ENCODE measurements around the gene NR2F1-AS1.

Gene NR2F1-AS1

GRCh38 chr5:93579692-93580062, 1.3 kb downstream of the NR2F1-AS1 start:
- no peaks in the 10 kb centered on the region for H3K36me3 ChIP-seq (ENCODE audit: control insufficient read depth in 4 of 4, insufficient read depth in 4 of 4, low read length in 3 of 4)
- H3K9me3 ChIP-seq (ENCODE audit: control extremely low read depth in 1 of 5, control insufficient read depth in 4 of 5, insufficient read depth in 2 of 5, low read depth in 1 of 5, low read length in 4 of 5): no peaks in the 10 kb centered on the region
- 3% methylated on average over 30 of the region's 32 CpGs for WGBS (ENCODE audit: insufficient coverage)
- CTCF ChIA-PET: interaction anchor here (1.2 to 5.8 kb wide), 4 partner anchors 20 to 39 kb away, joined by 3 to 26 read pairs (median 14); no protein-coding TSS in a partner anchor
- H3K27me3 ChIP-seq (replicated peaks in 2 of 5; ENCODE audit: control insufficient read depth in 4 of 5, insufficient read depth in 5 of 5, low read length in 4 of 5): peaks cover 42 to 93% (median 54%) of the 10 kb centered on the region in 5 experiments
- peak in 2 of 3 donors; percentile 9 to 31 for DNase-seq
- POLR2A ChIA-PET: no interaction called here
- H3K4me3 ChIP-seq (ENCODE audit: control insufficient read depth in 1 of 7, extremely low read depth in 1 of 7, insufficient read depth in 4 of 7, low read depth in 2 of 7, low read length in 6 of 7): peak overlapping the region in 5 of 7 experiments; percentile 11 to 45 (median 42)
- peaks cover 0 to 35% (median 31%) of the 10 kb centered on the region in 4 experiments for H3K4me1 ChIP-seq (ENCODE audit: control extremely low read depth in 1 of 4, control insufficient read depth in 4 of 4, insufficient read depth in 4 of 4, low read length in 3 of 4)
- no peak overlapping the region for H3K27ac ChIP-seq (ENCODE audit: insufficient read depth in 1 of 2, low read depth in 1 of 2, low read length in 2 of 2, poor library complexity in 1 of 2, severe bottlenecking in 2 of 2)

- 1% methylated on average over 28 of the region's 49 CpGs for WGBS (ENCODE audit: insufficient coverage)
- Histone ChIP-seq H3K4me3 (ENCODE audit: control insufficient read depth in 1 of 7, extremely low read depth in 1 of 7, insufficient read depth in 4 of 7, low read depth in 2 of 7, low read length in 6 of 7) (peak overlapping the region in 3 of 7 experiments; percentile 19 to 56 (median 49)), H3K27ac (ENCODE audit: insufficient read depth in 1 of 2, low read depth in 1 of 2, low read length in 2 of 2, poor library complexity in 1 of 2, severe bottlenecking in 2 of 2) (no peak overlapping the region), H3K4me1 (ENCODE audit: control extremely low read depth in 1 of 4, control insufficient read depth in 4 of 4, insufficient read depth in 4 of 4, low read length in 3 of 4) (peaks cover 0 to 35% (median 31%) of the 10 kb centered on the region in 4 experiments), H3K9me3 (ENCODE audit: control extremely low read depth in 1 of 5, control insufficient read depth in 4 of 5, insufficient read depth in 2 of 5, low read depth in 1 of 5, low read length in 4 of 5) (no peaks in the 10 kb centered on the region), H3K36me3 (ENCODE audit: control insufficient read depth in 4 of 4, insufficient read depth in 4 of 4, low read length in 3 of 4) (no peaks in the 10 kb centered on the region), H3K27me3 (replicated peaks in 2 of 5; ENCODE audit: control insufficient read depth in 4 of 5, insufficient read depth in 5 of 5, low read length in 4 of 5) (peaks cover 42 to 98% (median 59%) of the 10 kb centered on the region in 5 experiments)
- peak in 2 of 3 donors; percentile 32 to 39 for DNase-seq
- ChIA-PET CTCF (interaction anchor here (0.8 to 5.8 kb wide), 6 partner anchors 15 to 337 kb away, joined by 3 to 26 read pairs (median 6); no protein-coding TSS in a partner anchor), POLR2A (no interaction called here)
These were observed 2.0 kb downstream of the NR2F1-AS1 start for GRCh38 chr5:93578813-93579691.

GRCh38 chr5:93577854-93578812, 2.9 kb downstream of the NR2F1-AS1 start:
- H3K4me1 ChIP-seq (ENCODE audit: control extremely low read depth in 1 of 4, control insufficient read depth in 4 of 4, insufficient read depth in 4 of 4, low read length in 3 of 4): peaks cover 0 to 33% (median 28%) of the 10 kb centered on the region in 4 experiments
- no peak overlapping the region for H3K27ac ChIP-seq (ENCODE audit: insufficient read depth in 1 of 2, low read depth in 1 of 2, low read length in 2 of 2, poor library complexity in 1 of 2, severe bottlenecking in 2 of 2)
- POLR2A ChIA-PET: no interaction called here
- H3K4me3 ChIP-seq (ENCODE audit: control insufficient read depth in 1 of 7, extremely low read depth in 1 of 7, insufficient read depth in 4 of 7, low read depth in 2 of 7, low read length in 6 of 7): no peak overlapping the region
- 8% methylated on average over 14 of the region's 25 CpGs for WGBS (ENCODE audit: insufficient coverage)
- CTCF ChIA-PET: interaction anchor here (0.8 to 5.8 kb wide), 7 partner anchors 9 to 337 kb away, joined by 3 to 26 read pairs (median 5); no protein-coding TSS in a partner anchor
- DNase-seq: peak in 2 of 3 donors; percentile 31 to 33
- peaks cover 39 to 98% (median 61%) of the 10 kb centered on the region in 5 experiments for H3K27me3 ChIP-seq (replicated peaks in 2 of 5; ENCODE audit: control insufficient read depth in 4 of 5, insufficient read depth in 5 of 5, low read length in 4 of 5)
- peaks cover 0 to 2% (median 0%) of the 10 kb centered on the region in 5 experiments for H3K9me3 ChIP-seq (ENCODE audit: control extremely low read depth in 1 of 5, control insufficient read depth in 4 of 5, insufficient read depth in 2 of 5, low read depth in 1 of 5, low read length in 4 of 5)
- no peaks in the 10 kb centered on the region for H3K36me3 ChIP-seq (ENCODE audit: control insufficient read depth in 4 of 4, insufficient read depth in 4 of 4, low read length in 3 of 4)

DNA sequence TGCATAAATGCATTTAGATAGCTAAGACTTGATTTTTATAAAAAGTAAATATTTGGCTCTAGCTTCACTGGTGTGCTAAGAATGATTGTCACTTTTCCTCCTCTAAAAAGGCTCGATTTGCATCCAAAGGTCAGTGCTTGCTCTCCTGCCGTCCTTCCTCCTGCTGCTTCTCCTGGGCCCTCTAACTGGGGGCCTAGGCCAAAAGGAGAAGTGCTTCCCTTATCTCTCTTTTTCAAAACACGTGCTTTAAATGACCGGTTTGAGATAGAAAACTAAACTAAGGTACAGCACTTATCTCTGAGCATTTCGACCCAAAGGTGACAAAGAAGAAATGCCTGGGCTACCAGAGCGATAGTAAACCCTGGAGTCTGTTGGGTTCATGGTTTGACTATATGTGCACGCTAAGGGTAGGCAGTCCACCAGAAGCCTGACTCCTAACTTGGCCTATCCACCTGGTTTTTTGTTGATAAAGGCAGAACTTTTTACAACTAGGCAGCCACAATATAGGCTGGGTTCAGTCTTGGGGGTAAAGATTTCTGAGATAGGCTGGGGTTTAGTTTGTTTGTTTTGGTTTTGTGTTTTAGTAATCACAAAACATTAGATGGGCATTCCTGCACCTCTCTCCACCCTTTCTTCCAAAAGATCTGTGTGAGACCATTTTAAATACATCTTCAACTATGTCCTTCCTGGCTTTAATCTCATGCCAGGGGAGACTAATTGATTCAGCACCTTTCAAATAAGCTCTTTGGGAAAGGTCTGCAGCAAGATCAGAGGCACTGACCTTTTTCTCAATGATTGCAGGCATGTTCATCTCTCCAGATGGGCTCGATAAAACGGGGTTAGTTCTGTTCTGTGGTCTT, 3.8 kb downstream of the NR2F1-AS1 start:
- CTCF ChIA-PET: interaction anchor here (1.0 to 5.8 kb wide), 5 partner anchors 10 to 35 kb away, joined by 3 to 26 read pairs (median 8); no protein-coding TSS in a partner anchor
- H3K9me3 ChIP-seq (ENCODE audit: control extremely low read depth in 1 of 5, control insufficient read depth in 4 of 5, insufficient read depth in 2 of 5, low read depth in 1 of 5, low read length in 4 of 5): peaks cover 0 to 2% (median 0%) of the 10 kb centered on the region in 5 experiments
- 26% methylated on average over 4 of the region's 9 CpGs for WGBS (ENCODE audit: insufficient coverage)
- POLR2A ChIA-PET: no interaction called here
- DNase-seq: peak in 2 of 3 donors; percentile 17 to 22
- no peak overlapping the region for H3K27ac ChIP-seq (ENCODE audit: insufficient read depth in 1 of 2, low read depth in 1 of 2, low read length in 2 of 2, poor library complexity in 1 of 2, severe bottlenecking in 2 of 2)
- H3K27me3 ChIP-seq (replicated peaks in 2 of 5; ENCODE audit: control insufficient read depth in 4 of 5, insufficient read depth in 5 of 5, low read length in 4 of 5): peaks cover 35 to 98% (median 65%) of the 10 kb centered on the region in 5 experiments
- H3K4me1 ChIP-seq (ENCODE audit: control extremely low read depth in 1 of 4, control insufficient read depth in 4 of 4, insufficient read depth in 4 of 4, low read length in 3 of 4): peaks cover 0 to 42% (median 35%) of the 10 kb centered on the region in 4 experiments
- H3K36me3 ChIP-seq (ENCODE audit: control insufficient read depth in 4 of 4, insufficient read depth in 4 of 4, low read length in 3 of 4): no peaks in the 10 kb centered on the region
- no peak overlapping the region for H3K4me3 ChIP-seq (ENCODE audit: control insufficient read depth in 1 of 7, extremely low read depth in 1 of 7, insufficient read depth in 4 of 7, low read depth in 2 of 7, low read length in 6 of 7)

DNA sequence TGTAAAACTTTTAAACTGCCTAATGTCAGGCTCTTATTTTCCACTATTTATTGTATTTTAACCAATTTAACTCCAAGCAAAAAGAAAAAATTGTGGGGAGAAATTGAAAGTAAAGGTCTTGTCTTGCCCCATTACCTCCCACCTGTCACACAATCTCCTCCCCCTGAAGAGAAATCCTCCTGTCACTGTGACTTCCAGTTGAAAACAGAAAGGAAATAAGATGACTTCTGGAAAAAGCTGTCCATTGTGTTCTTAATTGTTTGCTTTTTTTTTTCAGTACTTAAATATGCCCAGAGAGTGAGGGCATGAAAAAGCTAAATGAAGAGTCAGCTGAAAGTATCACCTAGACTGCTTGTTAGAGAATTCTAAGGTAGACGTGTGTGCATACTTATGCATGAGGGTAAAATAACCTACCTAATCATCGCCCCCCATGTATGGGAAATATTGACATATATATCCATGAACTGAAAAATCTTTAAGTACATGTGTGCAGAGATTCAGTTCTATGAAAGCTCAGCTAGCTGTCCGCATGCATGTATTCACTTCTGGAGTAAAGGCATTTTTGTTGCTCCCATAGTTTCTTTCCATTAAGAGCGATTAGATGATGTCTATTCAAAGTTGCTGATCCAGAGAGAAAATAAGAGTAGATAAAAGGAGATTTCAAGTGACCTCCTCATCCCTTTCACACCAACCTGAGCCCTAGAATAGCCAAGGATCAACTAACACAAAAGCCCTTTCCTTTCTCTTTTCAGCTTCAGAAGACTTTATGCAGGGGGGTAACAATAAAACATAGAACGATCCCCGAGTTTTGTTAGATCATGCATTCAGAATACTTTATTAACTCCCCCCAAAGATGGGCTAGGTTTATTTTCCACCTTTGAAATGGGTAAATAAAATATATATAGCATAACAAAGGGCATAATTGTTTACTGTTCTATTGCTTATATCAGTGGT, 5.3 kb downstream of the NR2F1-AS1 start:
- H3K4me1 ChIP-seq (ENCODE audit: control extremely low read depth in 1 of 4, control insufficient read depth in 4 of 4, insufficient read depth in 4 of 4, low read length in 3 of 4): peaks cover 0 to 47% (median 35%) of the 10 kb centered on the region in 4 experiments
- no peak overlapping the region for H3K4me3 ChIP-seq (ENCODE audit: control insufficient read depth in 1 of 7, extremely low read depth in 1 of 7, insufficient read depth in 4 of 7, low read depth in 2 of 7, low read length in 6 of 7)
- peaks cover 44 to 99% (median 74%) of the 10 kb centered on the region in 5 experiments for H3K27me3 ChIP-seq (replicated peaks in 2 of 5; ENCODE audit: control insufficient read depth in 4 of 5, insufficient read depth in 5 of 5, low read length in 4 of 5)
- H3K36me3 ChIP-seq (ENCODE audit: control insufficient read depth in 4 of 4, insufficient read depth in 4 of 4, low read length in 3 of 4): no peaks in the 10 kb centered on the region
- no CpG with 5 or more reads among the region's 6 CpGs for WGBS (ENCODE audit: insufficient coverage)
- peaks cover 0 to 2% (median 0%) of the 10 kb centered on the region in 5 experiments for H3K9me3 ChIP-seq (ENCODE audit: control extremely low read depth in 1 of 5, control insufficient read depth in 4 of 5, insufficient read depth in 2 of 5, low read depth in 1 of 5, low read length in 4 of 5)
- ChIA-PET POLR2A (interaction anchor here (0.6 to 0.7 kb wide), 2 partner anchors 654 to 1370 kb away, joined by 3 read pairs; no protein-coding TSS in a partner anchor), CTCF (interaction anchor here (5.2 to 5.8 kb wide), 2 partner anchors 24 to 32 kb away, joined by 20 to 26 read pairs; no protein-coding TSS in a partner anchor)
- no peak overlapping the region for H3K27ac ChIP-seq (ENCODE audit: insufficient read depth in 1 of 2, low read depth in 1 of 2, low read length in 2 of 2, poor library complexity in 1 of 2, severe bottlenecking in 2 of 2)
- DNase-seq: peak in 1 of 3 donors; percentile 9

Measured in common myeloid progenitor, CD34-positive (primary cell).